Nucleus accumbens (tissue), 56 donors: ENCODE data around the gene SULF2.
"Not testable (repeated sequence)": the region's sequence is repeated elsewhere in the genome, so short reads cannot be mapped to it uniquely, and the experiment has no call there.

Source experiments
- DNase-seq, 56 donors: peaks; one replicate each; lab custom pipeline; 2025; lab: John Stamatoyannopoulos, UW

Gene SULF2

DNA sequence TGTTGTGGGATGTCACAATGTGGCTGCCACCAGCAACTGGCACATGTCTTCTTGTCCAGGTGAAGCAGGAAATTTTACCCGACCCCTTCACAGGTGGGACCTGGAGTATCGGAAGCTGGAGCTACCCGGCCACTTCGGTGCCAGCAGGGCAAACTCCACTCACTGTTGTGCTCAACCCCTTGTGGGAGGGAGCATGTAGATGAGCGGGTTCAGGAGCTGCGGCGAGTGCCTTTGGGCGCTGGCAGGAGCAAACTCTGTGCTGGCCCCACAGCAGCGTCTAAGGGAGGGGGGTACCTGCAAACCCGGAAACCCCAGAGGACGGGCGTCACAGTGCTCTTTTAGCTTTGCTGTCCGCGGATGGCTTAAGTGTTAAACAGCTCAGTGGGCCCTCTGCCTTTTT, 20.7 kb upstream of the SULF2 start:
- DNase-seq, result no peak

DNA sequence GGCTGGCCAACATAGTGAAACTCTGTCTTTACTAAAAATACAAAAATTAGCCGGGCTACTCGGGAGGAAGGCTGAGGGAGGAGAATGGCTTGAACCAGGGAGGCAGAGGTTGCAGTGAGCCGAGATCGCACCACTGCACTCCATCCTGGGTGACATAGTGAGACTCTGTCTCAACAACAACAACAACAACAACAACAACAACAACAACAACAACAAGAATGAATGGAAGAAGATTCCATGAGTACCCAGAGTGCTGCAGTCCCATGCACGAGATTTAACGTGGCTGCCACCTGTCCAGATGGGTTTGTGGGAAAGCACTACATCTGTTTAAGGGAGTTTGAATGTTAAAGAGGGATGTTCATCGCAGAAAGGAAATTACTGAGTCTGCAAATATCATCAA, 19.7 kb upstream of the SULF2 start:
- not testable (repeated sequence) for DNase-seq

DNA sequence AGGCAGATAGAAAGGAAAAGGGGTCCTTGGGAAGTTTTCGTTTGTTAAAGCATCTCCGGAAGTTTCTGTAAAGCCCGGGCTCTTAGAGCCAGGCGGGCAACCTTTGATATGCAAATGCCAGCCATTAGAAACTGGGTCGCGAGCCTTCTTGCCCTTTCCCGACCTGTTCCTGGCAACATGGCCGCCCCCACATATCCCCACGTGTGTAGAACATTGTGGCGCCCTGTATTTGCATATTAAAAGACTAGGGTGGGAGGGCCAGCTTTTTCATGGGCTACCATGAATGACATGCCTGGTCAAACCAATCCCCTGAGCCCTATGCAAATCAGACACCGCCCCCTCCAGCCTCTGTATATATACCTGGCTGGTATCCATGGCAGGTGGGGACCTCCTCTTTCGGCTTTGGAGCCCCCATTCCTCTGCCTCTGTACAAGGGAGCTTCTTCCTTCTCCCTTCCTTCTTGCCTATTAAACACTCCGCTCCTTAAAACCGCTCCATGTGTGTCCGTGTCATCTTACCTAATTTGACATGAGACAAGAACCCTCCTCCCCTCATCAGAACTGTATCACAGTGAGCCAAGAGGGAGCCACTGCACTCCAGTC, 19.0 kb upstream of the SULF2 start:
- not testable (repeated sequence) for DNase-seq

DNA sequence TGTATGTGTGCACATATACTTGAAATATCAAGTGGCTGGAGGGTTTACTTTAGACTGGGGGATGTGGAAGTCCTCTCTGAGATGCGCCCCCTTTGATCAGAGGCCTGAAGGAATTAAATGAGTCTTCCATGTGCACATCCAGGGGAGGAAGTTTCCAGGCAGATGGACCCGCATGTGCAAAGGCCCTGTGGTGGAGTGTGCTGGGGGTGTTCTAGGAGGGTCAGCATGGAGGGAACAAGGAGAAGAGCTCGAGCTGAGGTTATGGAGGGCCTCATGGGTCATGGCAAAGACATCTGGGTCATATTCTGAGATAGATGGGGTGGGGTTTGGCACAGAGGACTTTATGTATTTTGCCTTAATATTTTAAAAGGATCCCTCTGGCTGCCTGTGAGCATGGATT, 17.7 kb upstream of the SULF2 start:
- DNase-seq, result no peak

DNA sequence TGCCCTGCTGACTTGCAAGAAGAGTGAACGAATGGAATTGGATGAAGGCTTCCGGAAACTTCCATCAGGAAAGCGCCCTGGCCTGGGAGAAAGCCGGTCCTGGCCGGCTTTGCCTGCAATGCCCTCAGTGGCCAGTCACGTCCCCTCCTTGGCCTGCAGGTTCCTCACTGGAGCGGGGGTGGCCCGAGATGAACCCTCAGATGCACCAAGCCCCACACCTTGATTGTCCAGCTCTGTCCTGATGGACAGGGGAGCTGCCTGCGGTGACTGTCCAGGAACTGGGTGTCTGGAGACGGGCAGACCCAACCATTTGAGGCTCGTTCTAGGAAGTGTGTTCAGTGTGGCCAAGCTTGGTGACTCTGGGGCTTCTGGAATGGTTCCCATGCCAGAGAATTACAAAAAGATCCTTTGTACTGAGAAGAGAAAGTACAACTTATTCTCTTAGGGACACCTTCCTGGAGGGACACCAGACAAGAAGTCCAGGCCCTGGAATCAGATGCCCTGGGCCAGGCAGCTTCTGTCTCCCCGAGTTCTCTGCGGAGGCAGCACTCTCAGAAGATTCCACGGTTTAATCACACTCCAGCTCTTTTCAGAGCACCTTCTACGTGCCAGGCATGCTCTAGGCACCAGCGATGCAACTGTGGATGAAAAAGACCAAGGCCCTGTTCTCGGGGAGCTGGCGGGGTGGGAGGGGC, 17.1 kb upstream of the SULF2 start:
- peak in 2 of 56 donors; percentile 3 to 6 for DNase-seq

DNA sequence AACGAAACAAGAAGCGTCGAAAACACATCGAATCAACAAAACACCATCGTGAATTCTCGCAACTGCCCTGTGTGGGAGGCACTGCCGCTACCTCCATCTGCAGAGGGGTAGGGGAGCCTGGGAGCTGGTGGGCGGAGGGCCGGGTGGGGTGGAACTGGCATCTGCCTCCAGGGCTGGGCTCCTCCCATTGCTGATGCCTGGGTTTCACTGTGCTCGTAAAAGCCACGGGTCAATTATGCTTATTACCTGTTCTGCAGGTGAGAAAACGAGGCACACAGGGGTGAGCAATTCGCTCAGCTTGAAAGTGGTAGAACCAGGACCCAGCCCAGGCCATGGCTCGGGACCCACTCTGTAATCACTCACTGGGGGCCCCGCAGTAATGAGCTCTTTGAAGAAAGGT, 16.5 kb upstream of the SULF2 start:
- no peak for DNase-seq

DNA sequence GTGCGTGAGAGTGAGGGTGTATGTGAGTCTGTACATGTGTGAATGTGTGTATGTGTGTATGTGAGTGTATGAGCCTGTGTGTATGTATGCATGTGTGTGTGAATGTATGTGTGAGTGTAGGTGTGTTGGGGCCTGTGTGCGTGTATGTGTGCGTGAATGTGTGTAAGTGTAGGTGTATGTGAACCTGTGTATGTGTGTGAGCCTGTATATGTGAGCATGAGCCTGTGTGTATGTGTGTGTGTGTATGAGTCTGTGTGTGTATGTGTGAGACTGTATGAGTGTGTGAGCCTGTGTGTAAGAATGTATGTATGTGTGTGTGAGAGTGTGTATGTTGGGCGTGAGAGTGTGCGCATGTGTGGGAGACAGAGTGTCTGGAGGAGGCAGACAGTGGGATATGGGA, 15.8 kb upstream of the SULF2 start:
- DNase-seq, result no peak

DNA sequence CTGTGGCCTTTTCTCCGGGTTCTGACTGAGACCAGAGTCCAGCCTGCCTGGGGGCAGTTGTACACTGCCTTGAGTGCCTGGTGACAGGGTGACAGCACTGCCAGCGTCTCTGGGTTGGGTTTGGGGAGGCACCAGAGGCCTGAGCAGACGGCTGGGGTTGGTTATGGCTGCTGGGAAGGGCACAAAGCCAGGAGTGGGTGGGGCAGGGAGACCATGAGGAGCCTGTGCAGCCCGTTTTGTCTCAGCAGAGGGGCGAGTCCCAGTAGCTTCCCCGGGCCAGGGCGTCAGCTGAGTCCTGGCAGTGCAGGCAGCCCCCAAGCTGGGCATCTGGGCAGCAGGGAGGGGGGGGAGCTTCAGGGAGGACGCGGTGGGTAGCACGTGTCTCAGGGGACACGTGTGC, 15.3 kb upstream of the SULF2 start:
- no peak for DNase-seq

DNA sequence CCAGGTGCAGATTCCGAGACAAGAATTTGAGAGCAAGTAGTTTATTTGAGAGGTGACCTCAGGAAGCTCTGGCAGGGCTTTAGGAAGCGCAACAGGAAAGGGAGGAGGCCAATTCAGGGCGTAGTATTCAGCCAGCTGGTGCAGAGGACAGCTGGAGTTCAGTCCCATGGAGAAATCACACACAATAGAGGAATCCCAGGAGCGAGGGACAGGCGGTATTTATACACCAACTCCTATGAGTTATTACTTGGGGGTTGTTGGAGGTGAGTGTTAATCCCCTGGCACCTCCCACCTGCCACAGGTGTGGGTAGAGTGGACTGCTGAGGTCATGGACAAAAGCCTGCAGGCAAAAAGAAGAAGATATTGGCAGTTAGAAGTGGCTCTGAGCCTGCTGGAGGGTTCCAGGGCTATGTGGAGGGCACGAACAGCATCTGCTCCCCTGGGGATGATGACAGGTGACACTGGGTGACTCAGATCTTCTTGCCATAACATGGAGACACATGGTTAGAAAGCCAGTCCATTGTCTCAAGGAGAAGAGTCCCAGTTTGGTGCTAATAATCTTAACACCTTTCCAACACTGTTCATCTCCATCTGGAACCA, 13.9 kb upstream of the SULF2 start:
- DNase-seq, result no peak

DNA sequence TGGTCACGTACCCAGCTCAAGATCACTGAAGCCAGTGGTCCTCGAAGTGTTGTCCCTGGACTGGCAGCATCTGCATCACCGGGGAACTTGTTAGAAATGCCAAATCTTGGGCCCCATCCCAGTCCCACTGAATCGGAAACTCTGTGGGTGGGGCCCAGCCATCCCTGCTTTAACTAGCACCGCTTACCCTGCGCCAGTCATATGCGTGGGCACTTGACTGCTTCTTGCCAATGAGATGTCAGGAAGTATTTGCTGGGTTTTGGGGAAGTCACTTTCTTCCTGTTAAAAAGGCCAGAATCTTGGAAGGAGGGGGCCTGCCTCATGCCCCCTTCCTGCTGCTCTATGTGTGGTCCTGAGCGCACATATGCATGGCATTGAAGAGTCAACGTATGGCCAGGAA, 11.7 kb upstream of the SULF2 start:
- DNase-seq, result no peak

DNA sequence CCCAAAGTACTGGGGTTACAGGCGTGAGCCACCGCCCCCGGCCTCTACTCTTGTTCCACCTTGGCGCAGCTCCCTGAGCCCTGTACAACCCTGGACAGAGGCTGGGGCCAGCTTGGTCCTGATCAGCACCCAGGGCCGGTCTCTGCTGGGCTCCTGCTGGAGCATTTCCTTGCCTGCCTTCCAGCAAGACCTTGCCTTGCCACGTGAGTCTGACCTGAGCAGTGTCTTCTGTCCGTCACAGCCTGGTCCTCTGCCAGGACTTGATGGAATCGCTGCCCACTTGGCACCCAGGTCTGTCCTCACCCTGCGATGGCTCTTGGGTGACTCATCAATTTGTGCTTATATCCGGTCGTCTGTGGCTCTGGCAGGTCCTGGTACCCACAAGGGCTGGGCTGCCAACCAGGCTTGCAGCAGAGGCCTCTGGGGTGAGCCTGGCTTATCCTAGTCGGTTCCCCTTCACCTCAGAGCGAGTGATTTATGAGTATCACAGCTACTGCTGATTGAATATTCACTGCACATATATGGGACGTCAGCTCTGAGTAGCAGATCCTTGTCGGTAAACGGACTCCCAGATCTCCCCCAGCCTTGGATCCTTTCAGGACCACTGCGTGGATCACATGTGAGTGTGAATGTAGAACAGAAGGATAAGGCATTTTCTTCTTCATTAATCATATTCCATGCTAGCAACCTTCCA, 10.1 kb upstream of the SULF2 start:
- DNase-seq, result peak in 1 of 56 donors; percentile 35

DNA sequence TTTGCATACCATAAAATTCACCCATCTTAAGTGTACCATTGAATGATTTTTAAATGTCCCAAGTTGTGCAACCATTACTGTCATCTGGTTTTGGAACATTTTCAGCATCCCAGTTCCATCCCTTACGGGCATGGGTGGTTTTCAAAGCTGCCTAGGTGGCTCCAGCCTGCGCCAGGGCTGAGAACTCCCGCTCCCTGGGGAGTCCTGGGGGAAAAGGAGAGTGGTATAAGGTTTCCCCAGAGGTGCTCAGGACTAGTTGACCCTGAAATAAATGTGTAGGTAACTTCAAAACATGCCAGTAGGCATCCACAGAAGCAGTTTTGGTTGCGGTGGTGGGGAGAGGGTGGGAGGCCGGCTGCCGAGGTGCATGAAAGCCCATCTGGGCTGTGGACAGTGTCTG, 9.0 kb upstream of the SULF2 start:
- DNase-seq, result not testable (repeated sequence)

DNA sequence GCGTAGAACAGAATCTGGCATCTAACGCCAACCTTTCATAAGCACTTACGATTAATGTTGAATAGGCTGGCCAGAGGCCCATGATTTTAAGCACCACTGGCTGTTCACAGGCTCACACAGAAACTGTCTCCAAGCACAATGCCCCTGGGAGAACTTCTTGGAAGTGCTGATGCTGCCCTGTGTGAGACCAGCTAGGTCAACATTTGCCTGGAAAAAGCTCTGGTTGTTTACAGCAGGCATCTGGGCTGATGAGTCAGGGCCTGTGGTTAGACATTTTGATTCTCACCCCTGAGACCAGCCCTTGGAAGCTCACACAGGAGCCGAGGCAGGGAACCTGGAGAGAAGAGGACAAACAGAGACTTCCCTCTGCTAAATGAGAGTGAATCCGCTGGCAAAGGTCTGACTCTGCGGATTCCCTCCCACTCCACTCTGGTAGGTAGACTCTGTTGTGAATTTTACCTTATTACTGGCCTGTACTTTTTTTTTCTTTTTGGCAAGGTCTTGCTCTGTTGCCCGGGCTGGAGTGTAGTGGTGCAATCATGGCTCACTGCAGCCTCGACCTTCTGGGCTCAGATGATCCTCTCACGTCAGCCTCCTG, 6.8 kb upstream of the SULF2 start:
- DNase-seq, result peak in 1 of 56 donors; percentile 21

DNA sequence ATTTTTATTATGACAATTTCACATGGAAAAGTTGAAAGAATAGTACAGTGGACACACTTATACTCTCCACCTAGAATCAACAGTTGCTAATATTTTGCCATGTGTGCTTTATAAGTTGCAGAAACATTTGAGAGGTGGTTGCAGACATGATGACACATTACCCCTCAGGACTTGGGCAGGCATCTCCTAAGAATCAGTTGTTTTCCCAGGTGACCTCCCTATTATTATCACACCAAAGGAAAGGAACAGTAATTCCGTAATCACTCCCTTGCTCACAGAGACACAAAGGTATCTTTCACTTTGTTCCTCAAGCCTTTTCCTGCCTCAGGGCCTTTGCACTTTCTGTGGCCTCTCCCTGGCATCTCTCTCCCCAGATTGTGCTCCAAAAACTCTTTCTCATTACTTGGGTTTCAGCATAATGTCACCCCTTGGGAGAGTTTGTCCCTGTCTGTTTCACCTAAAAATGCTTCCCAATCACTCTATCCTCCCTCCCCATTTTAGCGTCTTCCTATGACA, 5.9 kb upstream of the SULF2 start:
- no peak for DNase-seq

DNA sequence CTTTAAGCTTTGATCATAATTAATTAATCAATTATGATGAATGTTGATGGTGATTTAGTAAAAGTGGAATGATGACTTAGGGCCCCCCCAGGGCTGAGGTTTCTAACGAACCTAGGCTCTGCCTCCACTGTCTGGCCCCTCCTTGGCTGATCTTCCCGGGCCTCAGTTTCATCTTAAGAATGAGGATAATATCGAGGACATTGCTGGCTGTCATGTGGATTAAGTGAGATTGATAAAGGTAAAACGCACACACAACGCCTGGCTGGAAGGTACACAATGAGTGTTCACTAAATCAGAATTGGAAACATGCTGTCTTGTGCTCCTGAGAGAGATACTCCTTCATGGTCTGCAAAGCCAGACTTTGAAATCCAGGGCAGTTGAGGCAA, 5.3 kb upstream of the SULF2 start:
- no peak for DNase-seq

DNA sequence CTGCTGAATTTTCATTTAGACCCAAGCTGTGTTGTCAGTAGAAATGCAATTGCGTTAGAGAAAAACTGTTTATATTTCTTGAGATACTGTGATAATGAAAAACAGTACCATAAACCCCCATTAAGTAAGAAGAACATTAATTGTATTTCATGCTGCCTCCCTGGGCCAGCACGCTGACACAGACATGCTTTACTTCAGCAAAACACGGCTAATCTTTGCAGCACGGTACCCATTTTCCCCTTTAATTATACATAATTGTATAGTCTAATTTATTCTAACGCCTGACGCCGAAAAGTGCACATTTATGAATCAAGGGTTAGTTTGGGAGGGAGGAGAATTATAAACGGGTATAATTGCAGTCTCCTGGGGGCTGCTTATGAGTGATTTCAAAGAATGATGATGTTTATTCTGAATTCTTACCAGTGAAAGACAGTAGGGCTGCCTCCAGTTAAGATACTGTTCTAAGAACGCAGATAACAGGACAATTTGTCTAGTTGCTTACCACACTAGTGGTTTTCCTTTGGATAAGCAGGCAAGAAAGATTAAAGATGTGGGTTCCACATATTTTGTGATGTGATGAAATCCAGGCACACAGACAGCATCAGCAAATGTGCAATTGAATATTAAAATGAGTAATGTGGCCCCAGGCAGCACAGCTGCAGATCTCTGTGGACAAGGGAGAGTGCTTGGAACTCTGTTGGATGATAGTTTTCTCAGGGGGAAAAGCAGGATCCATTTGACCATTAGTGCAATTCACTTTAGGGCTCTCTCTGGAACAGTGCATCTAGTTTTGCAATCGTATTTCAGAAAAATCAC, 4.7 kb upstream of the SULF2 start:
- no peak for DNase-seq

DNA sequence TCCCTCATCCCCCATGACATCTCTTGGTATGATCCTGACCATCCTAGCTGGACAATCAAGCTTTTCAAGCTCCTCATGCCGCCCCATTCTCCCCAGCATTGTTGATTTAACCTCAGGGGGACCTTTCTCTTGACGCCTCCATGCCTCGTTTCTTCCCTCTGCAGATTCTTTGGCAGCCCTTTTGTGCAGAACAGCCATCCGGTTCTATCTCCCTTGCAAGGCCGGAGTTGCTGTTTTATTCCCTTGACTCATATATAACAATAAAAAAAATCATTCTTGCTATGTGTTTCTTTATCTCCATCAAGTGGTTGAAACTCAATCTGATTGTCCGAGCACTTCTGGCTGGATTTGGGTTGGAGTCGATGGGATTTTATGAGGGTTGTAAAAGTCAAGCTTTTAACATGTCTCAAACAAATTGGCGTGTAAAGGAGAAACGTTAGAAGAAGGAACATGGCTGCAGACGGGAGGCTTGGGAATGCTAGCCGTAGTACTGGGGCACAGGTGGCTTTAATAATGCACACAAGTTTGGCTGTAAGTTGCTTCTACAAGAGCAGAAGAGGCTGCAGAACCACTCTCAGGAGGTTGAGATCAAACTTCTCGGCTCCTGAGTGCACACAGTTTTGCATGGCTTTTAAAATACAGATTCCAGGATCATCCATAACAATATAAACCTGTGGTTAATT, 3.9 kb upstream of the SULF2 start:
- DNase-seq, result no peak

DNA sequence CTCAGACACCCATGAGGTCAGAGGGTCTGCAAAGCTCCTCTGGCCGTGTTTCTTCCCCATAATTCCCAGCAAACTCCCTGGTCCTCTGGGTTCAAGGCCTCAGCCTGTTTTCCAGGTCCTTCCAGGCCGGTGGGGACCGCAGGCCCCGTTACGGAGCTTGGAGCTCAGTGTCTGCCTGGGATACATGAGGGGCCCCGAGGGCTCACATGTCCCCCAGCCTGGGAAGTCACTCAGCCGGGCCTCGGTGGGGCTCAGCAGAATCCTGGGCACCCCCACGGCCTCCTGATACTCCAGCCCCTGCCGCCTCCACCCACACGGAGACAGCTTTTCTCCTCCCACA, 3.4 kb upstream of the SULF2 start:
- DNase-seq, result no peak

DNA sequence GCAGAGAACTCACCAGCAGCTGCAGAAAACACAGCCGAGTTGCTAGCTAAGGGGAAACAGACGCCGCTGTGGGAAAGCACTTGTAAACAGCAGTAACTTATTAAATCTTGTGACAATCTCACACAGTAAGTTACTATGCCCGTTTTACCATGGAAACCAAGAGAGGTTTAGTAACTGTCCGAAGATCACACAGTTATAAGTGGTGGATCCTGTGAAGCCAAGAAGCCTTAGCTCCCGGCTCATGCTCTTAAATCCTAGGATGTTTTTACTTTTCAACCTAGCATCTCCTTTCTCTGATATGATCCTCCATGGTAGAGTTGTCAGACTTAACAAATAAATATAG, 1.5 kb upstream of the SULF2 start:
- DNase-seq, result no peak
